PFSK-1 (cell line): ENCODE measurements around the gene ACTN4.

Experiments
- POLR2AphosphoS5 ChIP-seq: IDR thresholded peaks from 2 replicates; pipeline ENCODE4 v1.6.1; 2012; ENCODE audit warnings: low read depth, mild to moderate bottlenecking, control low read depth, low read length, moderate library complexity
- SIN3A ChIP-seq: IDR thresholded peaks from 2 replicates; pipeline ENCODE4 v1.6.1; 2012; ENCODE audit warnings: mild to moderate bottlenecking, low read length, moderate library complexity, borderline replicate concordance; ENCODE audit not compliant: insufficient read depth
- TAF1 ChIP-seq: IDR thresholded peaks from 2 replicates; pipeline ENCODE4 v1.6.1; 2012; ENCODE audit warnings: low read length, control low read depth, borderline replicate concordance; ENCODE audit not compliant: insufficient read depth
- TF ChIP-seq, protein P1 (sequence below), 2 experiments: IDR thresholded peaks; 2 replicates each; pipeline versions ENCODE4 v1.6.1 to v1.8.0; 2011 to 2012; ENCODE audit warnings: low read depth in 2 of 2, low read length in 2 of 2, control low read depth in 1 of 2, inconsistent platforms in 1 of 2, mild to moderate bottlenecking in 1 of 2, moderate library complexity in 1 of 2; ENCODE audit not compliant: insufficient read depth in 1 of 2

DNA sequence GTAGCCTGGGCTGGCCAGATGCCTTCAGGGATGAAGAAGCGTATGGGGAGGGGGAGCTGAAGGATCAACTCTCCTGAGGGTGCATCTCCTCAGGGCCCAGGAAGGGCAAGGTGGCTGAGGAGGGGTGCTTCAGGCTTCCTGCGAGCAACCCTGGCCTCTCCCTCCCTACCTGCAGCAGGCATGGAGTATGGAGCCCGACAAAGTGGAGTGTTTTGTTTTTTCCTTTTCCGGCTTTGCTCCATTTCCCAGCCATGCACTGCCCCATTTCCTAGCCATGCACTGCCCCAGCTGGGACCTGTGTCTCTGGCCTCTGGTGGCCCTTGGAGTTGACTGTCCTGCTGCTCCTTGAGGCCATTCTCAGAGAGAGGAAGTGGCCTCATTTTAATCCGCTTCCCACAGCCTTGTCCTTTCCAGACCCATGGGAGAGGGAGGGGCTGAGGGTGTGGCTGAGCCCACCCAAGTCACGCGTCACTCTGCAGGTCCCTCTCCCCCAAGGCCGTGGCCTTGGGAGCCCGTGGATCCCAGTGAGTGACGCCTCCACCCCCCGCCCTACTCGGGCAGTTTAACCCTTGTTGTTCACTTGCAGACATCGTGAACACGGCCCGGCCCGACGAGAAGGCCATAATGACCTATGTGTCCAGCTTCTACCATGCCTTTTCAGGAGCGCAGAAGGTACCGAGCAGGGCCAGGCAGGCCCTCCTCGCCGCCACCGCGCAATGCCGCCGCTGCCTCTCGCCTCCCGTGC, 62.4 kb downstream of the ACTN4 start:
- TF ChIP-seq, protein P1, sequence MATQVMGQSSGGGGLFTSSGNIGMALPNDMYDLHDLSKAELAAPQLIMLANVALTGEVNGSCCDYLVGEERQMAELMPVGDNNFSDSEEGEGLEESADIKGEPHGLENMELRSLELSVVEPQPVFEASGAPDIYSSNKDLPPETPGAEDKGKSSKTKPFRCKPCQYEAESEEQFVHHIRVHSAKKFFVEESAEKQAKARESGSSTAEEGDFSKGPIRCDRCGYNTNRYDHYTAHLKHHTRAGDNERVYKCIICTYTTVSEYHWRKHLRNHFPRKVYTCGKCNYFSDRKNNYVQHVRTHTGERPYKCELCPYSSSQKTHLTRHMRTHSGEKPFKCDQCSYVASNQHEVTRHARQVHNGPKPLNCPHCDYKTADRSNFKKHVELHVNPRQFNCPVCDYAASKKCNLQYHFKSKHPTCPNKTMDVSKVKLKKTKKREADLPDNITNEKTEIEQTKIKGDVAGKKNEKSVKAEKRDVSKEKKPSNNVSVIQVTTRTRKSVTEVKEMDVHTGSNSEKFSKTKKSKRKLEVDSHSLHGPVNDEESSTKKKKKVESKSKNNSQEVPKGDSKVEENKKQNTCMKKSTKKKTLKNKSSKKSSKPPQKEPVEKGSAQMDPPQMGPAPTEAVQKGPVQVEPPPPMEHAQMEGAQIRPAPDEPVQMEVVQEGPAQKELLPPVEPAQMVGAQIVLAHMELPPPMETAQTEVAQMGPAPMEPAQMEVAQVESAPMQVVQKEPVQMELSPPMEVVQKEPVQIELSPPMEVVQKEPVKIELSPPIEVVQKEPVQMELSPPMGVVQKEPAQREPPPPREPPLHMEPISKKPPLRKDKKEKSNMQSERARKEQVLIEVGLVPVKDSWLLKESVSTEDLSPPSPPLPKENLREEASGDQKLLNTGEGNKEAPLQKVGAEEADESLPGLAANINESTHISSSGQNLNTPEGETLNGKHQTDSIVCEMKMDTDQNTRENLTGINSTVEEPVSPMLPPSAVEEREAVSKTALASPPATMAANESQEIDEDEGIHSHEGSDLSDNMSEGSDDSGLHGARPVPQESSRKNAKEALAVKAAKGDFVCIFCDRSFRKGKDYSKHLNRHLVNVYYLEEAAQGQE (IDR thresholded peaks at IDR 0.05; ENCODE audit: insufficient read depth in 1 of 2, low read depth in 2 of 2, low read length in 2 of 2) = no peak
- TF ChIP-seq TAF1 (no peak), POLR2AphosphoS5 (no peak), SIN3A (no peak)
